ENCODE measurements around the gene FRMD5.
"Not testable (repeated sequence)": the region's sequence is repeated elsewhere in the genome, so short reads cannot be mapped to it uniquely, and the experiment has no call there.

The FRMD5 gene

DNA sequence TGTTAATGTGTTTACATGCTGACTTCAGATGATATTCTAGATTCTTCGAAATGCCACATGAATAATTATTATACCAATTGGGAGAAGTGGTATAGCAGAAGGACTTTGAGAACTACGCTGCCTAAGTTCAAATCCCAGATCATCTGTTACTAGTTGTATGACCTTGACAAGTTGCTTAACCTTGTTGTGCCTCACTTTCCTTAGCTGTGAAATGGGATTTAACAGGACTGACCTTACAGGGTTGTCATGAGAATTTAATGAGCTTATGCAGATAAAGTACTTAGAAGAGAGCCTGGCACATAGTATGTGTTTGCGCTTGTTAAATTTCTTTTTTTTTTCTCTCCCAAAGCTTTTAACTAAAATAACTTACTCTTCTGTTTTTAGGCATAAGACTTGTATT, 343.8 kb downstream of the FRMD5 start:
- in situ Hi-C loops (cut with MboI; ENCODE audit: low pct_unique_long_range_greater_than_20kb, low sequenced_read_pairs, unreplicated experiment): no loop called here
- TF ChIP-seq, protein P1, sequence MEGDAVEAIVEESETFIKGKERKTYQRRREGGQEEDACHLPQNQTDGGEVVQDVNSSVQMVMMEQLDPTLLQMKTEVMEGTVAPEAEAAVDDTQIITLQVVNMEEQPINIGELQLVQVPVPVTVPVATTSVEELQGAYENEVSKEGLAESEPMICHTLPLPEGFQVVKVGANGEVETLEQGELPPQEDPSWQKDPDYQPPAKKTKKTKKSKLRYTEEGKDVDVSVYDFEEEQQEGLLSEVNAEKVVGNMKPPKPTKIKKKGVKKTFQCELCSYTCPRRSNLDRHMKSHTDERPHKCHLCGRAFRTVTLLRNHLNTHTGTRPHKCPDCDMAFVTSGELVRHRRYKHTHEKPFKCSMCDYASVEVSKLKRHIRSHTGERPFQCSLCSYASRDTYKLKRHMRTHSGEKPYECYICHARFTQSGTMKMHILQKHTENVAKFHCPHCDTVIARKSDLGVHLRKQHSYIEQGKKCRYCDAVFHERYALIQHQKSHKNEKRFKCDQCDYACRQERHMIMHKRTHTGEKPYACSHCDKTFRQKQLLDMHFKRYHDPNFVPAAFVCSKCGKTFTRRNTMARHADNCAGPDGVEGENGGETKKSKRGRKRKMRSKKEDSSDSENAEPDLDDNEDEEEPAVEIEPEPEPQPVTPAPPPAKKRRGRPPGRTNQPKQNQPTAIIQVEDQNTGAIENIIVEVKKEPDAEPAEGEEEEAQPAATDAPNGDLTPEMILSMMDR (IDR thresholded peaks at IDR 0.05; ENCODE audit: extremely low read depth, insufficient read depth, missing control alignments): no peak
- DNase-seq (ENCODE audit: low spot score): no peak

DNA sequence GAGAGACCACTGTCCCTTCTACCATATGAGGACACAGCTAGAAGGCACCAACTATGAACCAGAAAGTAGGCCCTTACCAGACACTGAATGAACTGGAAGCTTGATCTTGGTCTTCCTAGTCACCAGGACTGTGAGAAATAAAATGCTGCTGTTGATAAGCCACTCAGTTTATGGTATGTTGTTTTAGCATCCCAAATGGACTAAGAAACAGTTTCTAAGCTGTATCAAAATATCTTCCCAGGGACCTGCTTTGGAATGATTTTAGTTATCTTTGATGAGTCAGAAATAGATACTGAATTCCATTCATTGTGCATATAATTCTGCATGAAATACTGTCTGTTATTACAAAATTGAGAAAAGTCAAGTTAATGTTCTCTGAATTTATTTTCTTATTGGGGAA, 349.6 kb downstream of the FRMD5 start:
- TF ChIP-seq, protein P1 (IDR thresholded peaks at IDR 0.05; ENCODE audit: extremely low read depth, insufficient read depth, missing control alignments): no peak
- in situ Hi-C loops (cut with MboI; ENCODE audit: low pct_unique_long_range_greater_than_20kb, low sequenced_read_pairs, unreplicated experiment): no loop called here
- DNase-seq (ENCODE audit: low spot score): no peak

DNA sequence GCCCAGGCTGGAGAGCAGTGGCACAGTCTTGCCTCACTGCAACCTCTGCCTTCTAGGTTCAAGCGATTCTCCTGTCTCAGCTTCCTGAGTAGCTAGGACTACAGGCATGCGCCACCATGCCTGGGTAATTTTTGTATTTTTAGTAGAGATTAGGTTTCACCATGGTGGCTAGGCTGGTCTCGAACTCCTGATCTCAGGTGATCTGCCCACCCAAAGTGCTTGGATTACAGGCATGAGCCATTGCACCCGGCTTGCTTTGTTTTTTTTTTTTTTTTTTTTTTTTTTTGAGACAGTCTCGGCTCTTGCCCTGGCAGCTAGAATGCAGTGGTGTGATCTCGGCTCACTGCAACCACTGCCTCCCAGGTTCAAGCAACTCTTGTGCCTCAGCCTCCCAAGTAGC, 362.6 kb downstream of the FRMD5 start:
- DNase-seq (ENCODE audit: low spot score): not testable (repeated sequence)

GRCh38 chr15:43831519-43832052, 363.5 kb downstream of the FRMD5 start:
- DNase-seq (ENCODE audit: low spot score); in situ Hi-C loops (cut with MboI; ENCODE audit: low pct_unique_long_range_greater_than_20kb, low sequenced_read_pairs, unreplicated experiment): not testable (repeated sequence)

More for the DNA sequence above, 362.6 kb downstream of the FRMD5 start:
- in situ Hi-C loops (cut with MboI; ENCODE audit: low pct_unique_long_range_greater_than_20kb, low sequenced_read_pairs, unreplicated experiment): not testable (repeated sequence)

DNA sequence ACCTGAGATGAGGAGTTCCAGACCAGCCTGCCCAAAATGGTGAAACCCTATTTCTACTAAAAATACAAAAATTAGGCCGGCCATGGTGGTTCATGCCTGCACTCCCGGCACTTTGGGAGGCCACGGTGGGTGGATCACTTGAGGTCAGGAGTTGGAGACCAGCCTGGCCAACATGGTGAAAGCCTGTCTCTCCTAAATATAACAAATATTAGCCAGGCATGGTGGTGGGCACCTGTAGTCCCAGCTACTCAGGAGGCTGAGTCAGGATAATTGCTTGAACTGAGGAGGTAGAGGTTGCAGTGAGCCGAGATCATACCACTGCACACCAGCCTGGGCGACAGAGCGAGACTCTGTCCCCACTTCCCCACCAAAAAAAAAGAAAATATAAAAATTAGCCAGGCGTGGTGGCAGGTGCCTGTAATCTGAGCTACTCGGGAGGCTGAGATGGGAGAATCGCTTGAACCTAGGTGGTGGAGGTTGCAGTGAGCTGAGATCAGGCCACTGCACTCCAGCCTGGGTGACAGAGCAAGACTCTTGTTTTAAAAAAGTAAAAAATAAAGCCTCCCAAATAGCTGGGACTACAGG, 364.3 kb downstream of the FRMD5 start:
- DNase-seq (ENCODE audit: low spot score); in situ Hi-C loops (cut with MboI; ENCODE audit: low pct_unique_long_range_greater_than_20kb, low sequenced_read_pairs, unreplicated experiment): not testable (repeated sequence)

DNA sequence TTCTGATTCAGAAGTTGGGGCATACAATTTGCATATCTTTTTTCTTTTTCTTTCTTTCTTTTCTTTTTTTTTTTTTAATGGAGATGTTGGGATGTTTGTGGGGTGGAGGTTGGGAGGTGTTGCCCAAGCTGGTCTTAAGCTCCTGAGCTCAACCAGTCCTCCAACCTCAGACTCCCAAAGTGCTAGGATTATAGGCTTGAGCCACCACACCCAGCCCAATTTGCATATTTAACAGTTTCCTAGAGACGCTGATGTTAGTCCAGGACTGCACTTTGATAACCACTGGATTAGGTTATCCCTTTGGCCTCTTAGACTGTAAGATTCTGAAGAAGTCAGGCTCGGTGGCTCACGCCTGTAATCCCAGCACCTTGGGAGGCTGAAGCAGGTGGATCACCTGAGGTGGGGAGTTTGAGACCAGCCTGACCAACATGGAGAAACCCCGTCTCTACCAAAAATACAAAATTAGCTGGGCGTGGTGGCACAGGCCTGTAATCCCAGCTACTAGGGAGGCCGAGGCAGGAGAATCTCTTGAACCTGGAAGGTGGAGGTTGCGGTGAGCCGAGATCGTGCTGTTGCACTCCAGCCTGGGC, 365.0 kb downstream of the FRMD5 start:
- DNase-seq (ENCODE audit: low spot score); in situ Hi-C loops (cut with MboI; ENCODE audit: low pct_unique_long_range_greater_than_20kb, low sequenced_read_pairs, unreplicated experiment): not testable (repeated sequence)

DNA sequence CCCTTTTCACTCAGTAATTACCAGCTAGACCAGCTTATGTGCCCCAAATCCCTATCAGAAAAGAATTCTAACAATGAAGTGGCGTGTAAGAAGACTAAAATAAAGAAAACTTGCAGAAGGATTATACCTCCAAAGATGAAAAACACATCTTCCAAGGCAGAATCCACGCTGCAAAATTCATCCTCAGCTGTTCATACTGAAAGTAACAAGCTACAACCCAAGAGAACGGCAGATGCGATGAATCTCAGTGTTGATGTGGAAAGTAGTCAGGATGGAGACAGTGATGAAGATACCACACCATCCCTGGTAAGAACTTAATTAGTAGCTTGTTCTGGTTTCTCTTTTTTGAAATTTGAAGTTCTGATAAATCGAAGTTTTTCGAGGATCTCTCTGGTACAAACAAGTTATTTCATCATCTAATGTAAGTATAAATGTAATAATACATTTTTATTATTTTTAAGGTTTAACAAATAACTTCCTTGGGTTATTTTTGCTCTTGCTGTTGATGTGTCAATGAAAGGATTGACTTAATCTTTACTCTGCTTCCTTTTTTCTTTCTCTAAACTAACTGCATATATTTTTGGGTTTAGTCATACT, 366.9 kb downstream of the FRMD5 start:
- DNase-seq (ENCODE audit: low spot score): peak; percentile 33
- TF ChIP-seq, protein P1 (IDR thresholded peaks at IDR 0.05; ENCODE audit: extremely low read depth, insufficient read depth, missing control alignments): no peak
- in situ Hi-C loops (cut with MboI; ENCODE audit: low pct_unique_long_range_greater_than_20kb, low sequenced_read_pairs, unreplicated experiment): no loop called here

DNA sequence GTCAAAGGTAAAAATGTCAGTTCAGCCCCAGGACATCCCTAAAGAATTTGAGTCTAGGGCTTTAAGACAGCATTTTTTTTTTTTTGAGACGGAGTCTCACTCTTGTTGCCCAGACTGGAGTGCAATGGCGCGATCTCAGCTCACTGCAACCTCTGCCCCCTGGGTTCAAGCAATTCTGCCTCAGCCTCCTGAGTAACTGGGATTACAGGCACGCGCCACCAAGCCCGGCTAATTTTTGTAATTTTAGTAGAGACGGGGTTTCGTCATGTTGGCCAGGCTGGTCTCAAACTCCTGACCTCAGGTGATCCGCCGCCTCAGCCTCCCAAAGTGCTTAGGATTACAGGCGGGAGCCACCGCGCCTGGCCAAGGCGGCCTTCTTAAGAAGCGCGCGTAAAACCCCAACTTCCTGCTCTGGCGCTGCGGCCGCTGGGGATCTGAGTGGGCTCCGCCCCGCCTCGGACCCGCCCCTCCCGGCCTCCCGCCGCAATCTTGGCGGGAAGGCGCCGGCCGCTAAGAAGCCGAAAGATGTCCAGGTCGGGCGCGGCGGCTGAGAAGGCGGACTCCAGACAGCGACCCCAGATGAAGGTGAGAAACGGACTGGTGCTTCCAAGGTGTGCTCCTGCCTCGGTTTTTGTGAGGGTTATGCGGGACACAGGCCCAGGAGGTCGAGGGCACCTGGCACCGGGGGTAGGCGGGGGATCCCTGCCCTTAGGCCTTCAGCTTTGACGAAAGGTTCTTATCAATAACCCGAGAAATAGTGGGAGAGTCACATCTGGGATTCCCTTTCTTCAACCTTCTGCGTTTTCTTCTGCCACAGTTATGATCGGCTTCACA, 368.3 kb downstream of the FRMD5 start, which contains the start of gene WDR76:
Gene WDR76 (plus strand): TSS at position 495 of the 834 bp plus-strand sequence. CDS start 31 bp downstream, at position 526.
- DNase-seq (ENCODE audit: low spot score): peak; percentile 82
- in situ Hi-C loops (cut with MboI; ENCODE audit: low pct_unique_long_range_greater_than_20kb, low sequenced_read_pairs, unreplicated experiment): no loop called here
- TF ChIP-seq, protein P1 (IDR thresholded peaks at IDR 0.05; ENCODE audit: extremely low read depth, insufficient read depth, missing control alignments): no peak
